CD4-positive, alpha-beta T cell treated with Interferon gamma for 1 hour (primary cell): ENCODE data around the gene DCAKD.

Experiments used
- DNase-seq: peaks from one replicate; pipeline ENCODE4 v3.0.0-alpha.2; 2020

The DCAKD gene

GRCh38 chr17:45029758-45030423 lies 21.5 kb downstream of the DCAKD start:
- DNase-seq: no peak

GRCh38 chr17:45029096-45029495 lies 22.3 kb downstream of the DCAKD start:
- no peak for DNase-seq

- no peak for DNase-seq
Measured at GRCh38 chr17:45022655-45023339, 28.6 kb downstream of the DCAKD start.

GRCh38 chr17:45022288-45022648 lies 29.2 kb downstream of the DCAKD start:
- no peak for DNase-seq

GRCh38 chr17:45021607-45022287 lies 29.7 kb downstream of the DCAKD start:
- peak; percentile 53 for DNase-seq

GRCh38 chr17:45020354-45021138 lies 30.9 kb downstream of the DCAKD start:
- DNase-seq: no peak

GRCh38 chr17:45018848-45019711 lies 32.4 kb downstream of the DCAKD start:
- peak; percentile 13 for DNase-seq

GRCh38 chr17:45018514-45018847 lies 33.0 kb downstream of the DCAKD start:
- no peak for DNase-seq

GRCh38 chr17:45016823-45017222 lies 34.6 kb downstream of the DCAKD start:
- DNase-seq: no peak

- DNase-seq: no peak
Measured at GRCh38 chr17:45016237-45016636, 35.2 kb downstream of the DCAKD start.

GRCh38 chr17:45013021-45013997 lies 38.1 kb downstream of the DCAKD start:
- no peak for DNase-seq

- no peak for DNase-seq
Measured at GRCh38 chr17:45011767-45012166, 39.7 kb downstream of the DCAKD start.

GRCh38 chr17:45009676-45010467 lies 41.6 kb downstream of the DCAKD start:
- no peak for DNase-seq

- no peak for DNase-seq
Measured at GRCh38 chr17:45008216-45008615, 43.2 kb downstream of the DCAKD start.

- DNase-seq: no peak
Measured at GRCh38 chr17:45006927-45007461, 44.4 kb downstream of the DCAKD start.

- no peak for DNase-seq
Measured at GRCh38 chr17:45005700-45006099, 45.7 kb downstream of the DCAKD start.

- no peak for DNase-seq
Measured at GRCh38 chr17:45004388-45004787, 47.0 kb downstream of the DCAKD start.

- DNase-seq: no peak
Measured at GRCh38 chr17:45003877-45004276, 47.6 kb downstream of the DCAKD start.

GRCh38 chr17:45001310-45001709 lies 50.1 kb downstream of the DCAKD start:
- no peak for DNase-seq

- DNase-seq: no peak
Measured at GRCh38 chr17:44999433-44999832, 52.0 kb downstream of the DCAKD start.
